ENCODE results near the gene SMURF1. TPM values are rescaled to one million over a fixed set of nuclear protein-coding genes. Genes with fewer than 3 reads are reported as not detected.

SMURF1 gene
- total RNA-seq, 1 donor from 2014 or later: 31.9 TPM

- peaks cover 8% of the 10 kb centered on the region for H3K9me3 Mint-ChIP-seq (ENCODE audit: low read depth)
- no peaks in the 10 kb centered on the region for H3K27me3 Mint-ChIP-seq
- DNase-seq (ENCODE audit: low spot score, unreplicated experiment): no peak
- H3K36me3 Mint-ChIP-seq (ENCODE audit: insufficient read depth): peaks cover 10% of the 10 kb centered on the region
- H3K4me1 Mint-ChIP-seq (ENCODE audit: low read depth): peaks cover 20% of the 10 kb centered on the region
- no peak overlapping the region for H3K27ac Mint-ChIP-seq
- no peak for TF ChIP-seq CTCF (IDR thresholded peaks at IDR 0.05; ENCODE audit: unreplicated experiment)
- H3K4me3 Mint-ChIP-seq (ENCODE audit: low read depth): no peak overlapping the region
These were observed 19.7 kb downstream of the SMURF1 start for GRCh38 chr7:99124236-99124635.

GRCh38 chr7:99123571-99124033, 20.3 kb downstream of the SMURF1 start:
- Mint-ChIP-seq H3K9me3 (ENCODE audit: low read depth) (peaks cover 8% of the 10 kb centered on the region), H3K4me1 (ENCODE audit: low read depth) (peaks cover 16% of the 10 kb centered on the region), H3K27me3 (no peaks in the 10 kb centered on the region), H3K36me3 (ENCODE audit: insufficient read depth) (peaks cover 10% of the 10 kb centered on the region), H3K4me3 (ENCODE audit: low read depth) (no peak overlapping the region), H3K27ac (no peak overlapping the region)
- DNase-seq (ENCODE audit: low spot score, unreplicated experiment): no peak
- no peak for TF ChIP-seq CTCF (IDR thresholded peaks at IDR 0.05; ENCODE audit: unreplicated experiment)

GRCh38 chr7:99122762-99123161, 21.1 kb downstream of the SMURF1 start:
- DNase-seq (ENCODE audit: low spot score, unreplicated experiment): no peak
- H3K36me3 Mint-ChIP-seq (ENCODE audit: insufficient read depth): peaks cover 16% of the 10 kb centered on the region
- H3K27ac Mint-ChIP-seq: peak overlapping the region; percentile 60
- peaks cover 14% of the 10 kb centered on the region for H3K9me3 Mint-ChIP-seq (ENCODE audit: low read depth)
- no peak overlapping the region for H3K4me3 Mint-ChIP-seq (ENCODE audit: low read depth)
- no peak for TF ChIP-seq CTCF (IDR thresholded peaks at IDR 0.05; ENCODE audit: unreplicated experiment)
- H3K27me3 Mint-ChIP-seq: no peaks in the 10 kb centered on the region
- H3K4me1 Mint-ChIP-seq (ENCODE audit: low read depth): peaks cover 14% of the 10 kb centered on the region

- Mint-ChIP-seq H3K9me3 (ENCODE audit: low read depth) (peaks cover 18% of the 10 kb centered on the region), H3K4me1 (ENCODE audit: low read depth) (peaks cover 10% of the 10 kb centered on the region), H3K4me3 (ENCODE audit: low read depth) (no peak overlapping the region), H3K36me3 (ENCODE audit: insufficient read depth) (peaks cover 19% of the 10 kb centered on the region), H3K27me3 (no peaks in the 10 kb centered on the region), H3K27ac (no peak overlapping the region)
- no peak for TF ChIP-seq CTCF (IDR thresholded peaks at IDR 0.05; ENCODE audit: unreplicated experiment)
- no peak for DNase-seq (ENCODE audit: low spot score, unreplicated experiment)
These were observed 22.3 kb downstream of the SMURF1 start for GRCh38 chr7:99121496-99122021.

- H3K27ac Mint-ChIP-seq: no peak overlapping the region
- no peaks in the 10 kb centered on the region for H3K27me3 Mint-ChIP-seq
- H3K4me1 Mint-ChIP-seq (ENCODE audit: low read depth): peaks cover 10% of the 10 kb centered on the region
- no peak for TF ChIP-seq CTCF (IDR thresholded peaks at IDR 0.05; ENCODE audit: unreplicated experiment)
- DNase-seq (ENCODE audit: low spot score, unreplicated experiment): no peak
- peaks cover 25% of the 10 kb centered on the region for H3K9me3 Mint-ChIP-seq (ENCODE audit: low read depth)
- H3K4me3 Mint-ChIP-seq (ENCODE audit: low read depth): no peak overlapping the region
- peaks cover 22% of the 10 kb centered on the region for H3K36me3 Mint-ChIP-seq (ENCODE audit: insufficient read depth)
These were observed 23.0 kb downstream of the SMURF1 start for GRCh38 chr7:99120916-99121315.

Measured in progenitor cell of endocrine pancreas (in vitro differentiated cells).